B cell (primary cell): ENCODE results near the gene SCFD2. TPM values are rescaled to one million over a fixed set of nuclear protein-coding genes. Genes with fewer than 3 reads are reported as not detected.

Source experiments
- ATAC-seq: fragments of 200-7000 bp; cut with Tn5 transposase; one replicate; pipeline ENCODE4 v1.10.0; 2021; ENCODE audit warnings: low read depth, mild to moderate bottlenecking, moderate number of reproducible peaks, moderate library complexity
- CTCF ChIA-PET: fragments of 350-600 bp; sonication (Branson Sonifier 250); formaldehyde crosslinking; loops from one replicate; lab custom pipeline; 2021; ENCODE audit warnings: antibody characterized with exemption, inconsistent platforms; lab: Charles Lee
- POLR2A ChIA-PET: fragments of 350-600 bp; sonication (Branson Sonifier 250); formaldehyde crosslinking; loops from one replicate; lab custom pipeline; 2021; ENCODE audit warnings: antibody characterized with exemption; lab: Charles Lee
- DNase-seq: peaks from one replicate; pipeline ENCODE4 v3.0.0; 2013
- H2AFZ ChIP-seq: 2 replicates; pipeline ENCODE4 v1.6.1; 2012; ENCODE audit warnings: mild to moderate bottlenecking, low read depth, low read length; ENCODE audit not compliant: insufficient read depth, poor library complexity, severe bottlenecking
- H3K27ac ChIP-seq, 2 donors: 1 replicate in 1 of 2; 2 replicates in 1 of 2; pipeline ENCODE4 v1.5.1; 2012 to 2013; ENCODE audit warnings: low read length in 2 of 2, mild to moderate bottlenecking in 2 of 2, moderate library complexity in 1 of 2
- H3K27me3 ChIP-seq, 4 experiments: fragments of 200-600 bp in 1 of 4; sonication (generic) in 1 of 4; replicated peaks in 1 of 4; 1 replicate in 2 of 4; 2 replicates in 2 of 4; pipeline versions ENCODE4 v1.6.1 to v1.7.0; 2013 to 2016; ENCODE audit warnings: low read length in 3 of 4, mild to moderate bottlenecking in 2 of 4, mixed read lengths in 1 of 4, moderate library complexity in 1 of 4; ENCODE audit not compliant: insufficient read depth in 4 of 4, control insufficient read depth in 3 of 4; ENCODE audit errors: control extremely low read depth in 1 of 4
- H3K36me3 ChIP-seq, 2 experiments: replicated peaks in 1 of 2; 1 replicate in 1 of 2; 2 replicates in 1 of 2; pipeline versions ENCODE4 v1.6.1 to v1.7.1; 2013; ENCODE audit warnings: low read length in 1 of 2; ENCODE audit not compliant: insufficient read depth in 2 of 2, control insufficient read depth in 1 of 2; ENCODE audit errors: control extremely low read depth in 1 of 2, extremely low read depth in 1 of 2
- H3K4me1 ChIP-seq, 2 donors: fragments of 200-600 bp in 1 of 2; sonication (generic) in 1 of 2; 1 replicate in 1 of 2; 2 replicates in 1 of 2; pipeline versions ENCODE4 v1.5.1 to v1.6.1; 2013 to 2017; ENCODE audit warnings: low read length in 2 of 2; ENCODE audit not compliant: control insufficient read depth in 2 of 2, insufficient read depth in 2 of 2
- H3K4me2 ChIP-seq: replicated peaks from 2 replicates; pipeline ENCODE3; 2012; ENCODE audit warnings: mild to moderate bottlenecking, low read depth, low read length; ENCODE audit not compliant: poor library complexity, severe bottlenecking
- H3K4me3 ChIP-seq, 5 experiments: fragments of 200-600 bp in 1 of 5; sonication (generic) in 1 of 5; 1 replicate in 3 of 5; 2 replicates in 2 of 5; pipeline versions ENCODE4 v1.5.1 to v1.7.0; 2011 to 2016; ENCODE audit warnings: low read length in 4 of 5, mild to moderate bottlenecking in 4 of 5, low read depth in 2 of 5, control low read depth in 1 of 5, moderate library complexity in 1 of 5; ENCODE audit not compliant: insufficient read depth in 1 of 5; ENCODE audit errors: control extremely low read depth in 1 of 5, extremely low read depth in 1 of 5
- H3K79me2 ChIP-seq: fragments of 200-600 bp; sonication (generic); one replicate; pipeline ENCODE4 v1.6.0; 2016; ENCODE audit warnings: low read length; ENCODE audit not compliant: control insufficient read depth, insufficient read depth
- H3K9ac ChIP-seq: fragments of 200-600 bp; sonication (generic); 2 replicates; pipeline ENCODE4 v1.6.1; 2017; ENCODE audit warnings: mild to moderate bottlenecking, low read length, moderate library complexity
- H3K9me3 ChIP-seq, 3 donors: one replicate each; pipeline versions ENCODE4 v1.6.1 to v1.7.1; 2013; ENCODE audit warnings: low read length in 2 of 3; ENCODE audit not compliant: control insufficient read depth in 2 of 3, insufficient read depth in 1 of 3; ENCODE audit errors: control extremely low read depth in 1 of 3
- H4K20me1 ChIP-seq: 2 replicates; pipeline ENCODE4 v1.6.0; 2012; ENCODE audit warnings: mild to moderate bottlenecking, low read length; ENCODE audit not compliant: insufficient read depth, control insufficient read depth, poor library complexity, severe bottlenecking
- H3K27ac Mint-ChIP-seq: one replicate; pipeline ENCODE4 v1.8.0; 2021; ENCODE audit warnings: mixed read lengths
- H3K27me3 Mint-ChIP-seq: one replicate; pipeline ENCODE4 v1.8.0; 2021; ENCODE audit warnings: mixed read lengths
- H3K4me1 Mint-ChIP-seq: one replicate; pipeline ENCODE4 v1.8.0; 2021; ENCODE audit warnings: mixed read lengths
- H3K4me3 Mint-ChIP-seq: one replicate; pipeline ENCODE4 v1.8.0; 2021; ENCODE audit warnings: mixed read lengths
- H3K9me3 Mint-ChIP-seq: one replicate; pipeline ENCODE4 v1.8.0; 2022; ENCODE audit warnings: mixed read lengths; ENCODE audit not compliant: insufficient read depth
- EZH2 ChIP-seq: IDR thresholded peaks from 2 replicates; pipeline ENCODE4 v1.6.1; 2012; ENCODE audit warnings: borderline replicate concordance, low read depth, mild to moderate bottlenecking, moderate library complexity, low read length; ENCODE audit not compliant: insufficient read depth, poor library complexity, severe bottlenecking
- WGBS: methylation state at CpG from one replicate; pipeline ENCODE4 v1.1.5; 2013; ENCODE audit warnings: missing lambda C conversion rate; ENCODE audit not compliant: insufficient coverage; 5-methylcytosine and 5-hydroxymethylcytosine counted together
- intact Hi-C: fragments of 100-400 bp; cut with micrococcal nuclease; formaldehyde crosslinking; loops from one replicate; pipeline ENCODE4 v1.10.0; 2022
- polyA plus RNA-seq: library from polyadenylated mRNA; depleted of rRNA; stranded (reverse); fragments of >200 nt; gene quantifications from 2 replicates; pipeline ENCODE4 v1.2.3, GENCODE V29; 2012
- total RNA-seq, 2 donors: library from RNA; stranded (reverse); fragments of 120-200 nt in 1 of 2; gene quantifications; 1 replicate in 1 of 2; 2 replicates in 1 of 2; pipeline versions ENCODE4 v1.2.3 to v1.2.4, GENCODE V29; 2013 to 2022
- TF ChIP-seq, protein P1 (sequence below): fragments of 200-600 bp; IDR thresholded peaks from one replicate; pipeline ENCODE4 v1.8.0; 2022; ENCODE audit warnings: antibody characterized with exemption, mild to moderate bottlenecking

SCFD2 gene
- total and polyA plus RNA-seq, 2 donors (not counting 1 experiment from before 2014, with no cell fraction given): 12.8 to 20.4 TPM

DNA sequence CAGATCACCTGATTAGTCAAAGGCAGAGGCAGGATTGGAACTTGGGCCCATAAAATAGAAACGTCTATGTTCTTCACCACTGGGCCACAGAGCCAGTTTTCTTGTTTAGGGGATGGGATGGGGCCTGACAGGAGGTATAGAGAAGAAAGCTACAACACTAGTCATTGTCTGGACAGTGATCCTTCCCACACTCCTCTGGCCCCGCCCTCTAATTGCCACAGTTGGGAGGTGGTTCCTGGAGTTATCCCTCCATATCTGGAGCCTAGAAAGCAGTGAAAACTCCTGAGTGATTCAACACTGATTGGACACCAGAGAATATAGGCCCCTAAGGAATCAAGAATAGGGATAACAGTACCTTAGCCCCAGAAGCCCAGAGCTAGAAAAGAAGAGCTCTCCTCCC lies 480.9 kb downstream of the SCFD2 start:
- Histone ChIP-seq H3K27ac (no peak overlapping the region), H3K79me2 (no peaks in the 10 kb centered on the region), H3K36me3 (peaks cover 0 to 13% of the 10 kb centered on the region in 2 experiments), H3K4me3 (no peak overlapping the region), H3K27me3 (no peaks in the 10 kb centered on the region), H4K20me1 (no peaks in the 10 kb centered on the region), H3K9ac (no peak overlapping the region), H2AFZ (no peak overlapping the region), H3K4me2 (no peak overlapping the region), H3K4me1 (no peaks in the 10 kb centered on the region), H3K9me3 (peaks cover 0 to 8% (median 0%) of the 10 kb centered on the region in 3 donors)
- no peak for DNase-seq
- ATAC-seq: no peak
- CTCF ChIA-PET: no interaction called here
- H3K27ac Mint-ChIP-seq: no peak overlapping the region
- no peaks in the 10 kb centered on the region for H3K4me1 Mint-ChIP-seq
- H3K27me3 Mint-ChIP-seq: no peaks in the 10 kb centered on the region
- intact Hi-C loops: no loop called here
- peaks cover 3% of the 10 kb centered on the region for H3K9me3 Mint-ChIP-seq
- no peak overlapping the region for H3K4me3 Mint-ChIP-seq
- POLR2A ChIA-PET: no interaction called here
- no CpG with 5 or more reads among the region's 2 CpGs for WGBS
- TF ChIP-seq, protein P1, sequence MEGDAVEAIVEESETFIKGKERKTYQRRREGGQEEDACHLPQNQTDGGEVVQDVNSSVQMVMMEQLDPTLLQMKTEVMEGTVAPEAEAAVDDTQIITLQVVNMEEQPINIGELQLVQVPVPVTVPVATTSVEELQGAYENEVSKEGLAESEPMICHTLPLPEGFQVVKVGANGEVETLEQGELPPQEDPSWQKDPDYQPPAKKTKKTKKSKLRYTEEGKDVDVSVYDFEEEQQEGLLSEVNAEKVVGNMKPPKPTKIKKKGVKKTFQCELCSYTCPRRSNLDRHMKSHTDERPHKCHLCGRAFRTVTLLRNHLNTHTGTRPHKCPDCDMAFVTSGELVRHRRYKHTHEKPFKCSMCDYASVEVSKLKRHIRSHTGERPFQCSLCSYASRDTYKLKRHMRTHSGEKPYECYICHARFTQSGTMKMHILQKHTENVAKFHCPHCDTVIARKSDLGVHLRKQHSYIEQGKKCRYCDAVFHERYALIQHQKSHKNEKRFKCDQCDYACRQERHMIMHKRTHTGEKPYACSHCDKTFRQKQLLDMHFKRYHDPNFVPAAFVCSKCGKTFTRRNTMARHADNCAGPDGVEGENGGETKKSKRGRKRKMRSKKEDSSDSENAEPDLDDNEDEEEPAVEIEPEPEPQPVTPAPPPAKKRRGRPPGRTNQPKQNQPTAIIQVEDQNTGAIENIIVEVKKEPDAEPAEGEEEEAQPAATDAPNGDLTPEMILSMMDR: no peak
- TF ChIP-seq EZH2: no peak

DNA sequence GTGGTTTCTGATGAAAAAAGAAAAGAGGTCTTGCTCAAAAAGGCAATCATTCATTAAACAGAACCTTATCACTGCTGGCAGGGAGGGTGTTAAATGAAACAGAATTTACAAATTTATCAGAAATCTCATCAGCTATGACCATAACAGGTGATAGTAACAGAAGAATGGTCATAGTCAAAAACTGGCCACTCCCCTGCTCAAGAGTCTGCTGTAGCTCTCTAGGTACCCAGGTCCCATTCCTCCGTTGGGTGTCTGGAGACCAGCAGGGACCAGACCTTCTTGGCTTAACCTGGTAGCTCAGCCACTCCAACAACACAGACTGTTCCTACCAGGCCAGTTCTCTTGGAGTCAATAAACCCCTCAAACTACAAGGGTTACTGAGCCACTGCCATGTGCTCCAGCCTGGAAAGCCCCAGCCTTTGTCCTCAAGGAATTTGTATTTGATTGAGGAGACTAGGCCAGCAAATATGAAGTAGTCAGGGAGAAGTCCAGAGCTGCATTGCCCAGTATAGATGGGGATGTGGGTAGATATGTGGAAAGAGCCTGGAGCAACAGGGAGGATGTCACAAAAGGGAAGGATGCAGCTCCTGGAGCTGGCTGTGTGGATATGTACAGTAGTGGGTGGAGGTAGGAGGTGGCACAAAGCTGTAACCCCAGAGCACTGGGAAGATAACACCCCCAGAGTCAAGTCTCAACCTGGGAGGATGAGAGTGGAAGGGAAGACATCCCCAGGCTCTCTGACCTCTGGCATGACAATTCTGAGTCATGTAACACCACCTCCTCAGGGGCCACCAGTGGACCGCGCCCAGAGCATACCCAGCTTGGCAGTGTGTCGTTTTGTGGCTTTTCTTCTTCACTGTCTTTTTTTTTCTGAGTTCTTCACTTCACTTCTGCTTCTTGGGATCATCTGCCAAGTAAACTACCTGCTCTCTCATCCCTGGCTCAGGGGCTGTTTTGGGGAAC lies 481.9 kb downstream of the SCFD2 start:
- ChIA-PET POLR2A (no interaction called here), CTCF (interaction anchor here (0.9 kb wide), 1 partner anchor 8 kb away, joined by 4 read pairs; no protein-coding TSS in a partner anchor)
- TF ChIP-seq EZH2: no peak
- TF ChIP-seq, protein P1: no peak
- no peak overlapping the region for H3K4me3 ChIP-seq
- no peak overlapping the region for H3K9ac ChIP-seq
- H3K4me1 ChIP-seq: no peaks in the 10 kb centered on the region
- no peak for ATAC-seq
- H3K79me2 ChIP-seq: no peaks in the 10 kb centered on the region
- intact Hi-C loops: no loop called here
- peaks cover 0 to 8% (median 0%) of the 10 kb centered on the region in 3 donors for H3K9me3 ChIP-seq
- H3K27me3 ChIP-seq: no peaks in the 10 kb centered on the region
- WGBS: 94% methylated on average over 4 of the region's 4 CpGs
- no peak overlapping the region for H3K27ac ChIP-seq
- Mint-ChIP-seq H3K9me3 (peaks cover 3% of the 10 kb centered on the region), H3K27me3 (no peaks in the 10 kb centered on the region), H3K4me1 (no peaks in the 10 kb centered on the region), H3K27ac (no peak overlapping the region), H3K4me3 (no peak overlapping the region)
- no peak for DNase-seq
- peaks cover 0 to 13% of the 10 kb centered on the region in 2 experiments for H3K36me3 ChIP-seq
- no peak overlapping the region for H2AFZ ChIP-seq
- no peak overlapping the region for H3K4me2 ChIP-seq
- H4K20me1 ChIP-seq: no peaks in the 10 kb centered on the region
